ENCODE data around the gene ITPK1.
A peak's percentile ranks its signal among the peaks of the same experiment; 100 is the strongest.

GRCh38 chr14:93112891-93113677 lies 2.6 kb downstream of the ITPK1 start:
- TF ChIP-seq CTCF (IDR thresholded peaks at IDR 0.05), result peak; percentile 76 to 94 (median 86)
- peak in 1 of 2 donors; percentile 60 for TF ChIP-seq POLR2A (IDR thresholded peaks at IDR 0.05)
